Small intestine (tissue), 7 donors: ENCODE results near the gene DEAF1. TPM values are rescaled to one million over a fixed set of nuclear protein-coding genes. Genes with fewer than 3 reads are reported as not detected.

Source experiments
- DNase-seq, 2 donors: peaks; one replicate each; pipeline versions ENCODE4 v3.0.0 to v3.0.0-alpha.2; 2013
- FAIRE-seq: peaks from 2 replicates; lab custom pipeline; 2012; peaks lifted over from hg19 to GRCh38; lab: Jason Lieb, UNC
- H3K27ac ChIP-seq, 3 donors: one replicate each; pipeline ENCODE4 v1.5.1; 2013; ENCODE audit warnings: low read length in 2 of 3, mild to moderate bottlenecking in 2 of 3, control low read depth in 1 of 3, inconsistent platforms in 1 of 3, low read depth in 1 of 3, moderate library complexity in 1 of 3
- H3K27me3 ChIP-seq, 3 donors: one replicate each; pipeline ENCODE4 v1.6.1; 2013; ENCODE audit warnings: low read length in 3 of 3, inconsistent platforms in 1 of 3; ENCODE audit not compliant: control insufficient read depth in 3 of 3, insufficient read depth in 3 of 3
- H3K36me3 ChIP-seq, 3 donors: one replicate each; pipeline ENCODE4 v1.6.1; 2013; ENCODE audit warnings: low read length in 3 of 3, inconsistent platforms in 1 of 3, low read depth in 1 of 3, mild to moderate bottlenecking in 1 of 3, moderate library complexity in 1 of 3; ENCODE audit not compliant: control insufficient read depth in 3 of 3, insufficient read depth in 2 of 3
- H3K4me1 ChIP-seq, 3 donors: one replicate each; pipeline ENCODE4 v1.6.1; 2013; ENCODE audit warnings: low read length in 2 of 3, inconsistent platforms in 1 of 3, low read depth in 1 of 3, mild to moderate bottlenecking in 1 of 3, moderate library complexity in 1 of 3; ENCODE audit not compliant: control insufficient read depth in 3 of 3, insufficient read depth in 2 of 3
- H3K4me3 ChIP-seq, 3 donors: one replicate each; pipeline ENCODE4 v1.5.1; 2013; ENCODE audit warnings: low read length in 3 of 3, control low read depth in 1 of 3, inconsistent platforms in 1 of 3, low read depth in 1 of 3, mild to moderate bottlenecking in 1 of 3, moderate library complexity in 1 of 3
- H3K9me3 ChIP-seq, 2 donors: one replicate each; pipeline ENCODE4 v1.6.1; 2013; ENCODE audit warnings: low read depth in 1 of 2, low read length in 1 of 2; ENCODE audit not compliant: control insufficient read depth in 2 of 2, insufficient read depth in 1 of 2
- WGBS, 3 donors: extraction: QIAGEN DNeasy Blood & Tissue Kit; methylation state at CpG; one replicate each; pipeline ENCODE4 v1.1.7; 2013; 5-methylcytosine and 5-hydroxymethylcytosine counted together
- polyA plus RNA-seq, 4 donors: library from polyadenylated mRNA; stranded (reverse) in 3 of 4; unstranded in 1 of 4; fragments of 200-250 nt in 3 of 4; fragments of 120-200 nt in 1 of 4; gene quantifications; one replicate each; pipeline versions ENCODE4 v1.2.1 to v1.2.3, GENCODE V29; 2013
- donor health status: healthy with polysubstance abuse.
- donor health status: control.
- donor health status: control.
- donor health status: Bipolar disorder and iron deficiency.
- donor health status: healthy.

Gene DEAF1
- polyA plus RNA-seq, 4 donors: 18.2 to 39.6 (median 29.4) TPM

GRCh38 chr11:686451-687243 is 8.4 kb downstream of the DEAF1 start:
- Histone ChIP-seq H3K27me3 (no peaks in the 10 kb centered on the region), H3K4me1 (peaks cover 0 to 10% (median 2%) of the 10 kb centered on the region in 3 donors), H3K9me3 (peaks cover 0 to 7% of the 10 kb centered on the region in 2 donors), H3K36me3 (peaks cover 9 to 87% (median 10%) of the 10 kb centered on the region in 3 donors), H3K27ac (no peak overlapping the region), H3K4me3 (no peak overlapping the region)
- WGBS, 3 donors: 89 to 91% (median 90%) methylated on average over 30 of the region's 30 CpGs
- FAIRE-seq: no peak
- DNase-seq: no peak

DNA sequence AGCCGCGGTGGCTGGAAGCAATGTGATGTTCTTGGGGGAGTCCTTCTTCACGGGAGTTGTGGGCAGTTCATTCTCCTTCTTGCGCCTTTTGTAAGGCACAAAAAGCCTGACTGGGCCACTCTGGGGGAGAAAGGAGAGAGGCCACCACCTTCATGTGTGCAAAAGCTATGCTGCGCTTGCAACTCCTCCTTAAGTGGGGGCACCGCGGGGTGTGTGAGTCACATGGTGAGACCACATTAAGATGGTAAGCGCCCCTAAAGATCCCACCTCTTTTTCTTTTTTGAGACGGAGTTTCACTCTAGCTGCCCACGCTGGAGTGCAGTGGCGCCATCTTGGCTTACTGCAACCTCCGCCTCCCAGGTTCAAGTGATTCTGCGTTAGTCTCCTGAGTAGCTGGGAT is 14.1 kb downstream of the DEAF1 start:
- Histone ChIP-seq H3K4me3 (no peak overlapping the region), H3K36me3 (peaks cover 6 to 83% (median 7%) of the 10 kb centered on the region in 3 donors), H3K4me1 (no peaks in the 10 kb centered on the region), H3K27me3 (no peaks in the 10 kb centered on the region), H3K9me3 (peaks cover 0 to 7% of the 10 kb centered on the region in 2 donors), H3K27ac (no peak overlapping the region)
- no peak for DNase-seq
- no peak for FAIRE-seq
- 87 to 92% (median 92%) methylated on average over 13 of the region's 13 CpGs for WGBS, 3 donors

GRCh38 chr11:680476-680875 is 14.5 kb downstream of the DEAF1 start:
- FAIRE-seq: no peak

GRCh38 chr11:679271-680207 is 15.5 kb downstream of the DEAF1 start:
- Histone ChIP-seq H3K4me3 (no peak overlapping the region), H3K36me3 (peaks cover 5 to 79% (median 6%) of the 10 kb centered on the region in 3 donors), H3K4me1 (no peaks in the 10 kb centered on the region), H3K9me3 (peaks cover 0 to 7% of the 10 kb centered on the region in 2 donors), H3K27ac (no peak overlapping the region), H3K27me3 (no peaks in the 10 kb centered on the region)
- DNase-seq (no peak), FAIRE-seq (no peak)
- WGBS, 3 donors: 94 to 95% (median 94%) methylated on average over 36 of the region's 36 CpGs

More at GRCh38 chr11:680476-680875, 14.5 kb downstream of the DEAF1 start:
- H3K9me3 ChIP-seq: peaks cover 0 to 7% of the 10 kb centered on the region in 2 donors
- no peak for DNase-seq
- no peaks in the 10 kb centered on the region for H3K27me3 ChIP-seq
- WGBS, 3 donors: 83 to 94% (median 93%) methylated on average over 19 of the region's 19 CpGs
- no peak overlapping the region for H3K4me3 ChIP-seq
- H3K36me3 ChIP-seq: peaks cover 6 to 79% (median 7%) of the 10 kb centered on the region in 3 donors
- no peaks in the 10 kb centered on the region for H3K4me1 ChIP-seq
- no peak overlapping the region for H3K27ac ChIP-seq

DNA sequence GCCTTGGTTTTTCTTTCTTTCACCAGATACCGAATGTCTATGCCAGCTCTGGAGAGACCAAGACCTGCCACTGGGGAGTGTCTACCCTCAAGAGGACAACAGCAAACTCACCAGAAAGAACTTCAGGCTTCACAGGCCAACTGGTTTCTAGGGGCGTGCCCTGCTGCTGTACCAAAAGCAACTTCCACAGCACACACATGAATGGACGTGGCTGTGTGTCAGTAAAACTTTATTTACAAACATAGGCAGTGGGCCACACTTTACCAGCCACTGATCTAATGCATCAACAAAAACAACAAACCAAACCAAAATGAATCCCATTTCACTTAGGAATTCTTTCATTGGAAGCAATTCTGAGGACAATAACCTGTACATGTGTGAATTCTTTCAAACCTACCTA is 16.7 kb downstream of the DEAF1 start:
- 92 to 98% (median 96%) methylated on average over 3 of the region's 3 CpGs for WGBS, 3 donors

DNA sequence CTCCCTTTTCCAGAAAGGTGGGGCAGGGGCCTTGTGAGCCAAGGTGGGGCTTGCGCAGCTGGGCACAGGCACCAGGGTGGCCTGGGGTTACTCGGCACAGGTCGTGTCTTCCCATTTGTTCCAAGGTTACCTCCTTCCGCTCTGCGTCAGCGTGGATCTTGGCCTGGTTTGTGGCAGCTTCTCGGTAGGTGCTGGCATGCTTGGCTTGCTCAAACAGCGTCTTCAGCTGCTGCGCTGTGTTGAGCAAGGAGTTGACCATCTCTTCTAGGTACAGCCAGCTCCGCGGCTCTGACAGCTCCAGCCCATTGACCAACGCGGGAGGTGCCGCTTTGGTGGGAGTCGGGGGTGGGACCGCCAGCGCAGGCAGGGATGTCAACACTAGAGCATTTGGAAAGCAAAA is 20.6 kb downstream of the DEAF1 start:
- WGBS, 3 donors: 91 to 94% (median 94%) methylated on average over 17 of the region's 17 CpGs
- DNase-seq: no peak
- Histone ChIP-seq H3K36me3 (peaks cover 12 to 65% (median 13%) of the 10 kb centered on the region in 3 donors), H3K27ac (no peak overlapping the region), H3K9me3 (no peaks in the 10 kb centered on the region), H3K4me3 (no peak overlapping the region), H3K4me1 (no peaks in the 10 kb centered on the region), H3K27me3 (no peaks in the 10 kb centered on the region)
- no peak for FAIRE-seq

More for the DNA sequence above, 16.7 kb downstream of the DEAF1 start:
- Histone ChIP-seq H3K27me3 (no peaks in the 10 kb centered on the region), H3K36me3 (peaks cover 9 to 82% (median 9%) of the 10 kb centered on the region in 3 donors), H3K4me1 (no peaks in the 10 kb centered on the region), H3K4me3 (no peak overlapping the region), H3K9me3 (peaks cover 0 to 7% of the 10 kb centered on the region in 2 donors), H3K27ac (no peak overlapping the region)
- DNase-seq (no peak), FAIRE-seq (no peak)

- FAIRE-seq (no peak), DNase-seq (no peak)
- Histone ChIP-seq H3K27ac (no peak overlapping the region), H3K4me1 (no peaks in the 10 kb centered on the region), H3K4me3 (no peak overlapping the region), H3K9me3 (no peaks in the 10 kb centered on the region), H3K36me3 (peaks cover 9 to 64% (median 13%) of the 10 kb centered on the region in 3 donors), H3K27me3 (no peaks in the 10 kb centered on the region)
- 94 to 99% (median 96%) methylated on average over 8 of the region's 8 CpGs for WGBS, 3 donors
Observed at GRCh38 chr11:673866-674265, 21.2 kb downstream of the DEAF1 start.

GRCh38 chr11:665704-666281 is 29.2 kb downstream of the DEAF1 start:
- FAIRE-seq: no peak
- H3K9me3 ChIP-seq: no peaks in the 10 kb centered on the region

More at GRCh38 chr11:665704-666281, 29.2 kb downstream of the DEAF1 start:
- Histone ChIP-seq H3K36me3 (peaks cover 0 to 61% (median 3%) of the 10 kb centered on the region in 3 donors), H3K27me3 (no peaks in the 10 kb centered on the region), H3K27ac (peak overlapping the region in 1 of 3 donors; percentile 59), H3K4me3 (no peak overlapping the region), H3K4me1 (no peaks in the 10 kb centered on the region)
- no peak for DNase-seq
- 67 to 78% (median 75%) methylated on average over 11 of the region's 11 CpGs for WGBS, 3 donors
